ENCODE results near the gene TMEM203.

DNA sequence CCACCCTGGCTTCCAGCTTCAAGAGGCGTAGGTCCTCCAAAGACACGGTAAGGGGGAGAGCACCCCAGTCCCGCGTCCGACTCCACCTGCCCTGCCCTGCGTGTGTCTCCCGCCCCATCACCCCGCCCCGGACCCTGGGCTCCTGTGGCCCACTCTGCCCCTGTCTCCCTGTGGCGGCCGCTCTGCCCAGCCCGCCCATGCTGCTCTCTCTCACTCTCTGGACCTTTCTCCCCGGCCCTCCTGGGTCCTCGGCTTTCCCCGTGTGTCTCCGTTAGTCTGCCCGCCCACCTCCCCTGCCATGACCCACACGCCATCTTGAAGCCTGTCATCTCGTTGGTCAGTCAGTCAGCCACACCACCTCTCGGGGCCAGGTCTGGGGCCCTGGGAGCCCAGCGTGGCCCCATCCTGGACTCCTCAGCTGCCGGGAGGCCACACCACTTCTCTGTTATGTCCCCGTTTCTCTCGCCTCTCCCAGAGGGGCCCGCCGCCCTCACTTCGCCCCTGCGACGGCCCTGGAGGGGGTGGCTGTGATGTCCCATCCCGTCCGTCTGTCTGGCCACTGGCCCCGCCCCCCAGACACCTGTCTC is 40.1 kb downstream of the TMEM203 start:
- TF ChIP-seq, protein P1, sequence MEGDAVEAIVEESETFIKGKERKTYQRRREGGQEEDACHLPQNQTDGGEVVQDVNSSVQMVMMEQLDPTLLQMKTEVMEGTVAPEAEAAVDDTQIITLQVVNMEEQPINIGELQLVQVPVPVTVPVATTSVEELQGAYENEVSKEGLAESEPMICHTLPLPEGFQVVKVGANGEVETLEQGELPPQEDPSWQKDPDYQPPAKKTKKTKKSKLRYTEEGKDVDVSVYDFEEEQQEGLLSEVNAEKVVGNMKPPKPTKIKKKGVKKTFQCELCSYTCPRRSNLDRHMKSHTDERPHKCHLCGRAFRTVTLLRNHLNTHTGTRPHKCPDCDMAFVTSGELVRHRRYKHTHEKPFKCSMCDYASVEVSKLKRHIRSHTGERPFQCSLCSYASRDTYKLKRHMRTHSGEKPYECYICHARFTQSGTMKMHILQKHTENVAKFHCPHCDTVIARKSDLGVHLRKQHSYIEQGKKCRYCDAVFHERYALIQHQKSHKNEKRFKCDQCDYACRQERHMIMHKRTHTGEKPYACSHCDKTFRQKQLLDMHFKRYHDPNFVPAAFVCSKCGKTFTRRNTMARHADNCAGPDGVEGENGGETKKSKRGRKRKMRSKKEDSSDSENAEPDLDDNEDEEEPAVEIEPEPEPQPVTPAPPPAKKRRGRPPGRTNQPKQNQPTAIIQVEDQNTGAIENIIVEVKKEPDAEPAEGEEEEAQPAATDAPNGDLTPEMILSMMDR (conservative IDR thresholded peaks at IDR 0.05), result no peak
- TF ChIP-seq ZFX (IDR thresholded peaks at IDR 0.05), result no peak
